Suprapubic skin (tissue), 4 donors: ENCODE data around the gene AIDA.

ENCODE experiments used
- EP300 ChIP-seq: sonication (generic); formaldehyde crosslinking; IDR thresholded peaks from one replicate; pipeline ENCODE4 v1.6.1; 2017; ENCODE audit warnings: antibody characterized with exemption
- POLR2A ChIP-seq, 2 donors: fragments of 450-650 bp; IDR thresholded peaks; one replicate each; pipeline ENCODE4 v1.6.1; 2017; ENCODE audit warnings: antibody characterized with exemption in 2 of 2, mild to moderate bottlenecking in 2 of 2, moderate library complexity in 2 of 2
- POLR2AphosphoS5 ChIP-seq, 3 donors: sonication (generic); formaldehyde crosslinking; IDR thresholded peaks; one replicate each; pipeline ENCODE4 v1.6.1; 2017; ENCODE audit warnings: antibody characterized with exemption in 3 of 3
- TF ChIP-seq, protein P1 (sequence below), 2 donors: fragments of 200-600 bp in 1 of 2; fragments of 450-650 bp in 1 of 2; sonication (generic) in 1 of 2; IDR thresholded peaks; one replicate each; pipeline ENCODE4 v1.5.1; 2016 to 2019; ENCODE audit warnings: antibody characterized with exemption in 2 of 2, mild to moderate bottlenecking in 1 of 2, moderate library complexity in 1 of 2

DNA sequence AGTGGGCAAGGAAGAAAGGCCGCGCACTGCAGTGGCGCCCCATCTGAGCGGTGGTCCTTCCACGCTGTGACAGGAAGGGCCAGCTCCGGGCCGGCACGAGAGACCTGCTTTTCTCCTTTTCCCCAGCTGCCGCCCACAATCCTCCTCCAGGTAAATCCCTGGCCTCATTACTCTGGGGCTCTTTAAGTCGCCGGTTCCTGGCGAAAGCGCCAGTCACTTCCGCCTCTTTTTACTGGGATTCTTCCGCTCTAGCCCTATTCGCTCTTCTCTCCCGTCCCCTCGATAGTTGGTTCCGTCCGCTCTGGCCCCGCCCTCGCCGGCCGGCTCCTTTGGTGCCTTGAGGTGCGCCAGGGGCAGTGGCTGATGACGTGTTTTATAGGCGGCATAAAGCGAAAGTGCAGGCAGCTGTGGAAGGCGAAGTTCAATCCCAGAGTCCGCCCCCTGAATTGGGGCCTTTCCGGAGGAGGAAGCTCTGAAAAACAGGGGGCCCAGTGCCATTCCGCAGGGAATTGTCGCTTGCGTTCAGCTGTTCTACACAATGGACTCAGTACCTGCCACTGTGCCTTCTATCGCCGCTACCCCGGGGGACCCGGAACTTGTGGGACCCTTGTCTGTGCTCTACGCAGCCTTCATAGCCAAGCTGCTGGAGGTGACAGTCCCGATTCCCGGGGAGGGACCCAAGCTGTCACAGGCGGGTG is 68.2 kb downstream of the AIDA start:
- TF ChIP-seq, protein P1, sequence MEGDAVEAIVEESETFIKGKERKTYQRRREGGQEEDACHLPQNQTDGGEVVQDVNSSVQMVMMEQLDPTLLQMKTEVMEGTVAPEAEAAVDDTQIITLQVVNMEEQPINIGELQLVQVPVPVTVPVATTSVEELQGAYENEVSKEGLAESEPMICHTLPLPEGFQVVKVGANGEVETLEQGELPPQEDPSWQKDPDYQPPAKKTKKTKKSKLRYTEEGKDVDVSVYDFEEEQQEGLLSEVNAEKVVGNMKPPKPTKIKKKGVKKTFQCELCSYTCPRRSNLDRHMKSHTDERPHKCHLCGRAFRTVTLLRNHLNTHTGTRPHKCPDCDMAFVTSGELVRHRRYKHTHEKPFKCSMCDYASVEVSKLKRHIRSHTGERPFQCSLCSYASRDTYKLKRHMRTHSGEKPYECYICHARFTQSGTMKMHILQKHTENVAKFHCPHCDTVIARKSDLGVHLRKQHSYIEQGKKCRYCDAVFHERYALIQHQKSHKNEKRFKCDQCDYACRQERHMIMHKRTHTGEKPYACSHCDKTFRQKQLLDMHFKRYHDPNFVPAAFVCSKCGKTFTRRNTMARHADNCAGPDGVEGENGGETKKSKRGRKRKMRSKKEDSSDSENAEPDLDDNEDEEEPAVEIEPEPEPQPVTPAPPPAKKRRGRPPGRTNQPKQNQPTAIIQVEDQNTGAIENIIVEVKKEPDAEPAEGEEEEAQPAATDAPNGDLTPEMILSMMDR (IDR thresholded peaks at IDR 0.05), result no peak
- TF ChIP-seq POLR2A (IDR thresholded peaks at IDR 0.05) (peak; percentile 50 to 76), POLR2AphosphoS5 (IDR thresholded peaks at IDR 0.05) (peak; percentile 37 to 83 (median 83)), EP300 (no peak)
